Endodermal cell (in vitro differentiated cells): Measurements from ENCODE around the gene KRTAP10-5. TPM values are rescaled to one million over a fixed set of nuclear protein-coding genes. Genes with fewer than 3 reads are reported as not detected.

Experiments used
- DNase-seq: peaks from one replicate; pipeline ENCODE4 v3.0.0-alpha.2; 2017
- H3K27ac ChIP-seq: 2 replicates; pipeline ENCODE4 v1.5.1; 2013; ENCODE audit warnings: mild to moderate bottlenecking, low read depth, low read length, moderate library complexity
- H3K27me3 ChIP-seq: 2 replicates; pipeline ENCODE4 v1.6.1; 2013; ENCODE audit warnings: mild to moderate bottlenecking, low read length, moderate library complexity; ENCODE audit not compliant: insufficient read depth, control insufficient read depth, poor library complexity, severe bottlenecking
- H3K36me3 ChIP-seq: 2 replicates; pipeline ENCODE4 v1.7.0; 2013; ENCODE audit warnings: mild to moderate bottlenecking, low read length, moderate library complexity; ENCODE audit not compliant: control insufficient read depth, insufficient read depth
- H3K4me1 ChIP-seq: one replicate; pipeline ENCODE4 v1.7.0; 2013; ENCODE audit warnings: low read length; ENCODE audit not compliant: control insufficient read depth, insufficient read depth
- H3K4me3 ChIP-seq: 2 replicates; pipeline ENCODE4 v1.5.1; 2013; ENCODE audit warnings: mild to moderate bottlenecking, low read length, moderate library complexity
- H3K9ac ChIP-seq: 2 replicates; pipeline ENCODE4 v1.6.1; 2013; ENCODE audit warnings: mild to moderate bottlenecking, low read length, moderate library complexity; ENCODE audit not compliant: poor library complexity, severe bottlenecking; ENCODE audit errors: extremely low read depth
- H3K9me3 ChIP-seq: 2 replicates; pipeline ENCODE4 v1.6.1; 2013; ENCODE audit warnings: mild to moderate bottlenecking, low read length, moderate library complexity; ENCODE audit not compliant: control insufficient read depth
- H3K27ac Mint-ChIP-seq: 2 replicates; pipeline ENCODE4 v1.8.0; 2020; ENCODE audit warnings: mixed read lengths
- H3K27me3 Mint-ChIP-seq: 2 replicates; pipeline ENCODE4 v1.8.0; 2021; ENCODE audit warnings: mild to moderate bottlenecking, mixed read lengths; ENCODE audit not compliant: insufficient read depth
- H3K36me3 Mint-ChIP-seq: 2 replicates; pipeline ENCODE4 v1.8.0; 2020; ENCODE audit warnings: low read depth, mixed read lengths
- H3K4me1 Mint-ChIP-seq: 2 replicates; pipeline ENCODE4 v1.8.0; 2020; ENCODE audit warnings: mixed read lengths
- H3K4me3 Mint-ChIP-seq: 2 replicates; pipeline ENCODE4 v1.8.0; 2020; ENCODE audit warnings: mild to moderate bottlenecking, moderate library complexity, mixed read lengths
- H3K9me3 Mint-ChIP-seq: 2 replicates; pipeline ENCODE4 v1.8.0; 2020; ENCODE audit warnings: mild to moderate bottlenecking, mixed read lengths
- WGBS, 2 experiments: methylation state at CpG; one replicate each; pipeline versions ENCODE4 v1.1.5 to v1.1.7; 2013; ENCODE audit warnings: missing lambda C conversion rate in 2 of 2, mixed read lengths in 1 of 2; ENCODE audit not compliant: insufficient coverage in 1 of 2, insufficient read length in 1 of 2; 5-methylcytosine and 5-hydroxymethylcytosine counted together
- total RNA-seq, 2 donors: library from RNA; stranded (reverse); fragmentation: NEBNext Ultra II Directional in 1 of 2; extraction: Animal tissue kit (Norgen Biotek cat#: 25700) in 1 of 2; gene quantifications; 2 replicates in 1 of 2; 3 replicates in 1 of 2; pipeline ENCODE4 v1.2.1, GENCODE V29; 2021
- TF ChIP-seq, protein P1 (sequence below): fragments of 200-600 bp; sonication (generic); conservative IDR thresholded peaks from 2 replicates; pipeline ENCODE4 v1.5.0; 2021; ENCODE audit warnings: antibody characterized with exemption, mild to moderate bottlenecking

KRTAP10-5 gene
- total RNA-seq, 2 donors from 2014 or later = not detected

DNA sequence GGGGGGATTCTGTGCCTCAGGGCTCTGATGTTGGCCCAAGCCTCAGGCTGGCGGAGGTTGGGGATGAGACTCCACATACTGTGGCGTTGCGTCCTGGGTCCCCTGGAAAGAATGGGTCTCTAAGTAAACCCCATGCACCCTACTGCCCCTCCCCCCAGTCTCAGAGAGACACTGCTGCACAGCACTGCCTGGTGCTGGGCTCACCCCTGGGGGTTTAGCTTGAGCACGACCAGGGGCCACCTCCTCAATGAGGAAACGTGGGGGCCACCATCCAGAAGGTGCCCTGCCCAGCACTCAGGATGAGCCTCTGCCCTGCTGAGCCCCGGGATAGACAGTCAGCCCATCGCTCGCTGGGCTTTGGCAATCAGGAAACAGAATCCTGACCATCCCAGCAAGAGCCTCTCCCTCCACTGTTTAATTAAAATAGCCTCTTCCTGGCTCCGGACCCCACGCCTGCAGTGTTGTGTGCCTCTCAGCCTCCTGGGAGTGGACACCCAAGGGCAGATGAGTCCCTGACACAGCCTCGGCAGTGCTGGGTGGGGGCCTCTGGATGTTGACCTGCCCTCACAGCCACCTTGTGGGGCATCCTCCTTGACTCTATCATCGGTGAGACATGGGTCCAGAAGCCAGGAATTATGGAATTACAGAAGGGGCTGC lies 10.4 kb downstream of the KRTAP10-5 start:
- H3K4me3 ChIP-seq = no peak overlapping the region
- H3K4me1 ChIP-seq = no peaks in the 10 kb centered on the region
- H3K9ac ChIP-seq = no peak overlapping the region
- H3K9me3 ChIP-seq = peaks cover 14% of the 10 kb centered on the region
- 87 to 92% methylated on average over 8 to 12 of the region's 12 CpGs for WGBS, 2 experiments
- H3K27me3 Mint-ChIP-seq = no peaks in the 10 kb centered on the region
- H3K36me3 Mint-ChIP-seq = no peaks in the 10 kb centered on the region
- no peaks in the 10 kb centered on the region for H3K27me3 ChIP-seq
- H3K9me3 Mint-ChIP-seq = peaks cover 22% of the 10 kb centered on the region
- H3K4me3 Mint-ChIP-seq = no peak overlapping the region
- TF ChIP-seq, protein P1, sequence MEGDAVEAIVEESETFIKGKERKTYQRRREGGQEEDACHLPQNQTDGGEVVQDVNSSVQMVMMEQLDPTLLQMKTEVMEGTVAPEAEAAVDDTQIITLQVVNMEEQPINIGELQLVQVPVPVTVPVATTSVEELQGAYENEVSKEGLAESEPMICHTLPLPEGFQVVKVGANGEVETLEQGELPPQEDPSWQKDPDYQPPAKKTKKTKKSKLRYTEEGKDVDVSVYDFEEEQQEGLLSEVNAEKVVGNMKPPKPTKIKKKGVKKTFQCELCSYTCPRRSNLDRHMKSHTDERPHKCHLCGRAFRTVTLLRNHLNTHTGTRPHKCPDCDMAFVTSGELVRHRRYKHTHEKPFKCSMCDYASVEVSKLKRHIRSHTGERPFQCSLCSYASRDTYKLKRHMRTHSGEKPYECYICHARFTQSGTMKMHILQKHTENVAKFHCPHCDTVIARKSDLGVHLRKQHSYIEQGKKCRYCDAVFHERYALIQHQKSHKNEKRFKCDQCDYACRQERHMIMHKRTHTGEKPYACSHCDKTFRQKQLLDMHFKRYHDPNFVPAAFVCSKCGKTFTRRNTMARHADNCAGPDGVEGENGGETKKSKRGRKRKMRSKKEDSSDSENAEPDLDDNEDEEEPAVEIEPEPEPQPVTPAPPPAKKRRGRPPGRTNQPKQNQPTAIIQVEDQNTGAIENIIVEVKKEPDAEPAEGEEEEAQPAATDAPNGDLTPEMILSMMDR = no peak
- peaks cover 2% of the 10 kb centered on the region for H3K4me1 Mint-ChIP-seq
- DNase-seq = no peak
- H3K36me3 ChIP-seq = no peaks in the 10 kb centered on the region
- H3K27ac ChIP-seq = no peak overlapping the region
- H3K27ac Mint-ChIP-seq = no peak overlapping the region

DNA sequence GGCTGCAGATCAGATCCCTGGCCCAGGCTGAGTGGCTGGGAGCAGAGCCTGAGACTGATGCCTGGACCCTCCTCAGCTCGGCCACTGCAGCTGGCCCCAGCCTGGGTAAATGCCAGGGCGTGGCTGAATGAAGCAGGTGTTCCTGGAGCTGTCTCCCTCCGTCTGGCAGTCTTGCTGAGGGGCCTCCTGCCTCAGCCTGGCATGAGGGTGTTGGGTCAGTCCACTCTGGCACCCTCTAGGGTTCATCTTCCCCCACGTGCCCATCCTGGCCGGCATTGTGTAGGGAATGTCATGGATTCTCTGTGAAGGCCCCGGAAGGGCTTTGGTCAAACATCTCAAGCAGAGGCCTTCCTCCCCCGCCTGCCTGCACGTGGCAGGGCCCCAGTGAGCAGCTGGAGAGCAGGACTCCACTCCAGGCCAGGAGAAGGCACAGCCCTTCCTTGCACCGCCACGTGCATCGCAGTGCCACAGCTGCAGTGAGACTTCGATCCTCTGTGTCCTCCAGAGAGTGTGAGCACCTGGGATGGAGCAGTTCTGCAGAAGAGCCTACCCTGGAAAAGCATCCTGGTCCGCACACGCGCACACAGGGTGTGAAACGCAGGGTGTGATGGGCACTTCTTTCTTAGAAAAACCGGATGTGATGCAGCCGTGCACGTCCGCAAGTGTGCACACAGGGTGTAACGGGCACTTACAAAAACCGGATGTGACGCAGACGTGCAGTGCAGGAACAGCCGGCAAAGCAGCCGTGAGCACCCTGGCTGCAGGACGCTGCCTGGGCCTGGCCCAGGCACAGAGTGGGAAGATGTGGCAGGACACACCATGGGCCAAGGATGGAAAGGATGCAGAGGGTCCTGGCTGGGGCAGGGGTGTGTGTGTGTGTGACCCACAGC lies 11.5 kb downstream of the KRTAP10-5 start:
- Histone ChIP-seq H3K9me3 (peaks cover 14% of the 10 kb centered on the region), H3K4me3 (no peak overlapping the region), H3K4me1 (no peaks in the 10 kb centered on the region), H3K27ac (no peak overlapping the region), H3K36me3 (no peaks in the 10 kb centered on the region), H3K27me3 (no peaks in the 10 kb centered on the region), H3K9ac (no peak overlapping the region)
- no peak for DNase-seq
- no peaks in the 10 kb centered on the region for H3K4me1 Mint-ChIP-seq
- no peaks in the 10 kb centered on the region for H3K27me3 Mint-ChIP-seq
- TF ChIP-seq, protein P1 = no peak
- no peak overlapping the region for H3K4me3 Mint-ChIP-seq
- H3K27ac Mint-ChIP-seq = no peak overlapping the region
- WGBS, 2 experiments = 84 to 94% methylated on average over 24 to 27 of the region's 27 CpGs
- H3K36me3 Mint-ChIP-seq = no peaks in the 10 kb centered on the region
- H3K9me3 Mint-ChIP-seq = peaks cover 22% of the 10 kb centered on the region

DNA sequence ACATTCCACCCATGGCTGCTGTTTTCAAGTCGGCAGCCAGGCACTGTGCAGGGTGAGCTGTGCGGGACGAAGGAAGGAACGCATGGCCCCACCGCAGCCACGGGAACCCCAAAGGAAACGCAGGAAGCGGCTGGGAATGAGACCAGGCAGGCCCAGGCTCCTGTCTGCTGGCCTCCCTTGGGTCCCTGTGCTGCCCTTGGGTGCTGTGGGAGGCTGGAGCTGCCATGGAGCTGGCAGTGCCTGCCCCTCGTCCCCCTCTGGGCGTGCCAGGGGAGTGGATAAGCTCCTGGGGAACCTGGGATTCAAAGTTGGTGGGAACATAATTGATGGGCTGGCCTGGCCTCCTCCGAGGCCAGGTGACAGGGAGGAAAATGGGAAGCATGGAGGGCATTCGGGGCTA lies 12.1 kb downstream of the KRTAP10-5 start:
- no peaks in the 10 kb centered on the region for H3K4me1 Mint-ChIP-seq
- no peaks in the 10 kb centered on the region for H3K27me3 Mint-ChIP-seq
- no peak overlapping the region for H3K4me3 Mint-ChIP-seq
- H3K4me3 ChIP-seq = no peak overlapping the region
- H3K4me1 ChIP-seq = no peaks in the 10 kb centered on the region
- 89 to 92% methylated on average over 10 to 12 of the region's 12 CpGs for WGBS, 2 experiments
- TF ChIP-seq, protein P1 = no peak
- H3K27ac Mint-ChIP-seq = no peak overlapping the region
- H3K9me3 Mint-ChIP-seq = peaks cover 22% of the 10 kb centered on the region
- no peaks in the 10 kb centered on the region for H3K36me3 ChIP-seq
- no peaks in the 10 kb centered on the region for H3K27me3 ChIP-seq
- H3K36me3 Mint-ChIP-seq = no peaks in the 10 kb centered on the region
- no peak overlapping the region for H3K9ac ChIP-seq
- peaks cover 14% of the 10 kb centered on the region for H3K9me3 ChIP-seq
- H3K27ac ChIP-seq = no peak overlapping the region
- no peak for DNase-seq
